LHCN-M2 (cell line): ENCODE data around the gene GABRE. TPM values are rescaled to one million over a fixed set of nuclear protein-coding genes. Genes with fewer than 3 reads are reported as not detected.

Experiments used
- DNase-seq: peaks from one replicate; pipeline ENCODE4 v3.0.0-alpha.2; 2012; ENCODE audit warnings: low read depth
- polyA plus RNA-seq: library from polyadenylated mRNA; unstranded; fragments of >200 nt; gene quantifications from one replicate; pipeline ENCODE4 v1.2.1, GENCODE V29; 2012; ENCODE audit warnings: missing spikeins
- total RNA-seq: library from RNA; depleted of rRNA; stranded (reverse); fragments of >200 nt; gene quantifications from 2 replicates; pipeline ENCODE4 v1.2.3, GENCODE V29; 2014; rRNA removed

GABRE gene, protein sequence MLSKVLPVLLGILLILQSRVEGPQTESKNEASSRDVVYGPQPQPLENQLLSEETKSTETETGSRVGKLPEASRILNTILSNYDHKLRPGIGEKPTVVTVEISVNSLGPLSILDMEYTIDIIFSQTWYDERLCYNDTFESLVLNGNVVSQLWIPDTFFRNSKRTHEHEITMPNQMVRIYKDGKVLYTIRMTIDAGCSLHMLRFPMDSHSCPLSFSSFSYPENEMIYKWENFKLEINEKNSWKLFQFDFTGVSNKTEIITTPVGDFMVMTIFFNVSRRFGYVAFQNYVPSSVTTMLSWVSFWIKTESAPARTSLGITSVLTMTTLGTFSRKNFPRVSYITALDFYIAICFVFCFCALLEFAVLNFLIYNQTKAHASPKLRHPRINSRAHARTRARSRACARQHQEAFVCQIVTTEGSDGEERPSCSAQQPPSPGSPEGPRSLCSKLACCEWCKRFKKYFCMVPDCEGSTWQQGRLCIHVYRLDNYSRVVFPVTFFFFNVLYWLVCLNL
- total RNA-seq, result 1.5 and 2.2 TPM in 2 replicates
- 0.18 TPM for polyA plus RNA-seq

DNA sequence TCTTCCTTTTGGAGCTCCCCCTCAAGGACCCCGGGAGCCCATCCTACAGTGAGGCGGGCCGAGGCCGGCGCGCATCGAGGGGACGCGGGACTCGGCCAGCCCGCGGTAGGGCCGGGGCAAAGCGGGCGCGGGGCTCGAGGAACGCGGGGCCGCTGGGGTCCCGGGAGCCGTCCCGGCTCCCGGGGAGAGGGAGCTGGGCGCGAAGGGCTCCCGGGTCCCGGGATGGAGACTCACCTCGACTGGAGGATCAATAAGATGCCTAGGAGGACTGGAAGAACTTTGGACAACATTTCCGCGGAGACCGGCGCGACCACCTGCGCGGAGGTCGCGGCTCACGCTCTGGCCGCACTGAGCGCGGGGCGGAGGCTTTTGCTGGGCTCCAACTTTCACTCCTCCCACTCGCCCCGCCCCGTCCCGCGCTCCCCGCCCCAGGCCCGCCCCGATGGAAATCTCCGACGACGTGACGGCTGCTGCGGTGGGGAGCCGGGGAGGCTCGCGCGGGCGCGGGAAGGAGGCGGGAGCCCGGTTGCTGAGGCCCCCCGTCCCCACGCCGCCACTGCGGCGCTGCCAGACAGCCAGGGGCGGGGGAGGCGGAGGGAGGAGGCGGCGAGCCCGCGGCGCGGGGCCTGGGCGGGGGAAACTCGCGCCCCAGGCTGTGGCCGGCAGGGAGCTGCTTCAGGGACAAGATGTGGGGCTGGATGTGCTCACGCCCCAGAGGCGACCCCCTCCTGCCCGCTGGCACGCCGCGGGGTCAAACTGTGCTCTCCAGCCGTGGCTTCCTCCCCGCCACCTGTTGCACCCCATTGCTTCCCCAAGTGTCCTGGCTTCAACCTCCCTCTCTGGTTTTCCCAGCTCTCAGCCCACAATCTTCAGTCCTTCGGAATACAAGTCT is at the start of gene GABRE:
GABRE (minus strand) TSS at position 341 of the 892 bp plus-strand sequence; CDS start at position 290, 51 bp downstream.
- DNase-seq, result no peak

DNA sequence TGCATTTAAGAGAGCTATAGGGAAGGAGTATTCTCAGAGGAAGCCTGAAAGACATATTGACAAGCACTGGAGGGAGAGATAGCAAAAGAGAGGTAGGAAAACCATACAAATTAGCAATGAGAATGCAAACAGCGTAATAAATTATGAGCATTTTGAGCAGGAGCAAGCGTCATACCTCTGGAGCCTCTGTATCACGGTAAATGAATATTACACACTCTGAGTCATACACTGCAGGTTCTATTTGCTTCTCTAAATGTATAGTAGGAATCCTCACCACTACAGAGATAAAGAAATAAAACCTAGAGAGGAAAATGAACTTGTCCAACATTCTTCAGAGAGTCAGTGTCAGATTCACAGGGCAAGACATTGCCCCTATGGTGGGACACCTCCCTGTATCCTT is 46.4 kb upstream of the GABRE start:
- no peak for DNase-seq

DNA sequence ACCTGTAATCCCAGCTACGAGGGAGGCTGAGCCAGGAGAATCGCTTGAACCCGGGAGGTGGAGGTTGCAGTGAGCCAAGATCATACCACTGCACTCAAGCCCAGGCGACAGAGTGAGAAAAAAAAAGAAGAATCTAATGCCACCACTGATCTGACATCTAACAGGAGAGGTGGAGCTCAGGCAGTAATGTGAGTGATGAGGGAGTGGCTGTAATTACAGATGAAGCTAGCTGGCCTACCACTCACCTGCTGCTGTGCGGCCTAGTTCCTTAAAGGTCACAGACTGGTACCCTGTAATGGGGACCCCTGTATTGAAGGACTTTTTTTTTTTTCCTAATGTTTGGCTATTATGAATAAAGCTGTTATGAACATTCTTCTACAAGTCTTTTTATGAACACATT is 25.3 kb upstream of the GABRE start:
- no peak for DNase-seq

DNA sequence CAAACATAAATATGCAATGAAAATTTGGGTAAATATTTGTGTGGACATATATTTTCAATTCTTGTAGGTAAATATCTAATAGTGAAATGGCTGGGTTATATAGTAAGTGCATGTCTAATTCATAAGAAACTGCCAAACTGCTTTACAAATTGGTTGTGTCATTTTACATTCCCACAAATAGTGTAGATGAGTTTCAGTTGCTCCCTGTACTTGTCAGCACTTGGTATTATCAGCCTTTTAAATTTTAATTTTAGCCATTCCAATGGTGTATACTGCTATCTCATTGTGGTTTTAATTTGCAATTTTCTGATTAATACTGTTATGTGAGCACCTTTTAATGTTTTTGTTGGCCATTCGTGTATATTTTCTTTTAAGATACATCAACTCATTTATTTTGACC is 23.1 kb upstream of the GABRE start:
- no peak for DNase-seq

DNA sequence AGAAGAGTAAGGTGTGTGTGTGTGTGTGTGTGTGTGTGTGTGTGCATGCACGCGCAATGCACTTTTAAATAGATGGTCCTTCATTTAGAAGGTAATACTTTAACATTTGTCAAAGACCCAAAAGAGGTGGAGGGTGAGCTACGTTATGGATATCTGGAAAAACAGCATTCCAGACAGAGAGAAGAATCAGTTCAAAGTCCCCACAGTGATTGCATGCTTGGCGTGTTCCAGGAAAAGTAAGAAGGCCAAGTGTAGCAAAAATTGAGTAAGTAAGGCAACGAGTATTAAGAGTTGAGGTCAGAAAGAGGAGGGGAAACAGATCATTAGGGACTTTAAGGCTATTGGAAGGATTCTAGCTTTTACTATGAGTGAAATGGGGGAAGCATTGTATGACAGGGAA is 21.9 kb upstream of the GABRE start:
- no peak for DNase-seq

DNA sequence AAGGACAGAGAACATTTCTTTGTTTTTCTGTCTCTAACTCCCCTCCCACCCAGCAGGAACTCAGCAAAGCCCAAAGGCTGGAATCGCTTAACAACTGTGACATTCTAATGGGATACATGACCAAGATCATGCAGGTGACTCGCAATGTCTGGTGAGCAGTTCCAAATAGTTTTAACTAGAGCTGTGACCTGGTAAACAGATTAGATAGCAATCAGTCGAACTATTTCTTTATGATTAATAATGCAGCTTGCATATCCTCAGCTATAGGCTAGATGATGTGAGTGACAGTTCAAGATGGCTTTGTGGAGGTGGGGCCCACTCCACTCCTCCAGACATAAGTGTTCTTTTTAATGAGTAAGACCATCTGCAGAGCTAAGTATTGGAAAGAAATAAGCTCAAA is 20.0 kb upstream of the GABRE start:
- no peak for DNase-seq

DNA sequence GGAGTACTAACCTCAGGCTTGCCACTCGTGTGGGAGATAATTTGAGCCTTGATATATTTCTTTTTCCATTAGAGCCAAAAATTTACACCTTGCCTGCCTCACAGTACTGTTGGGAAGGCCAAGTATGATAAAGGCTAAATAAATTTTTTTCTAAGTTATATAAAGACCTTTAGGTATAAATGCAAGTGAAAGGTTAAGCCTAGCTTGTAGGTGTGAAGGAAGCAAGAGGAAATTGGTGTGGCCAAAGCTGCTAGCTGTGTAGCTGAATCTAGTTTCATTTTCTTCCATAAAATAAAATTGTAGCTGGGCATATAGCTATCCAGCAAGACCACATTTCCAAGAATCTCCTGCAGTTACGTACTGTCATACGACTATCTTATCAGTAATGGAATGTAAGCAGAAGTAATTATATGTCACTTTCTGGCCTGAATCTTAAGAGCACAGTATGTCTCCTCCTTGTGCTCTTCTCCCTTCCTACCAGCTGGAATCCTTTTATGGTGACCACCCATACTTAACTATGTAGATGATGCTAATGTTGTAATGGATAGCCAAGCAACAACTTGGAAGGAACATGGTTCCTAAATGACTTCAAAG is 14.3 kb upstream of the GABRE start:
- no peak for DNase-seq

DNA sequence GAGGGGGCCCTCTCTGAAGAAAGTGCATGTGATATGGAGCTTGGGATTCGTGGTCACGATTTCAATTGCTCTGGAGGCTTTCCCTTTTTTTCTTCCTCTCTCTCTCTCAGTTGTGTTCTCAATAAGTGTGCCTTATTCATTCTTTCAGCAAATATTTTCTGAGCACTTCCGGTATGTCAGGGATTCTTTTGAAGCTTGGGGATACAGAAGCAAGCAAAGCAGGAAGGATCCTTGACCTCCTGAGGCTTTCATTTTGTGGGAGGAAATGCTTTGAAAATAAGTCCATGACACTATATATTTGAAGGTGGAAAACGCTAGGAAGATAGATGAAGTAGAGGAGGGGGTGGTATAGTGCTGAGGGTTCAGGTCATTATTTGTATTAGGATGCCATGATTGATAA is 12.6 kb upstream of the GABRE start:
- no peak for DNase-seq

DNA sequence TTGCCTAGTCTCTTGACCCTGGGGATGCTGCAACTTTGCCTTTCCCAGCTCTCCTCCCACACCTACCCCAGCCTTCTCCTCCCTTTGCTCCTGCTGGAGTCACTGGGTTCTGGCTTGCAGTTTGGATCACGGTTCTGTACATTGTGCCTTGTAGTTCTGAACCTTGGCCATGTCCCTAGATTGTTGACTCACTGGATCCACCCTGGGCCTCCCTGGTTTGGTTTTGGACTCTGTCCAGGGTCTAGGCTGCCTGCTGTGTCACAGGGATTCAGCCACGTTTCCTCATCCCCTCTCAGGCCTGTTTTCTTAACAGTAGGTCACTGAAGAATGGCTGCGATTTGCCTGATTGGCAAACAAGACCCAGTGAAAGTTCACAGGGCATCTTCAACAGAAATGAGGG is 11.5 kb upstream of the GABRE start:
- DNase-seq, result peak; percentile 56

DNA sequence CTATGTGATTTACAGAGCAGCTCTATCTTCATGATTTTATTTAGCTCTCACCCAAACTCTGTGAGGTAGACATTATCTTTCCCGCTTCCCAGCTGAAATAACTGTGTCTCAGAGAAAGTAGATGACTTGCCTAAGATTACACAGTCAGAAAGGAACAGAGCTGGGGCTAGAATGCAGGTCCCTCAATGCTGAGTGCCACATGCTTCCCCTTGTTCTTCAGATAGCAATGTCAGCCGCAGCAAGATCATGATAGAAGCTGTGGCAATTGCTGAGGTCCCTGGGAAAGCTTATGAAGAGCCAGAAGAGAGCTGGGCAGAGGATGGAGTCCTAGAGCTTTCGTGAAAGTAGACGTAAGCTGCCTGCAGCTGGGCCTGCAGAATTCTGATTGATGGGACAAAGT is 11.1 kb upstream of the GABRE start:
- DNase-seq, result no peak

DNA sequence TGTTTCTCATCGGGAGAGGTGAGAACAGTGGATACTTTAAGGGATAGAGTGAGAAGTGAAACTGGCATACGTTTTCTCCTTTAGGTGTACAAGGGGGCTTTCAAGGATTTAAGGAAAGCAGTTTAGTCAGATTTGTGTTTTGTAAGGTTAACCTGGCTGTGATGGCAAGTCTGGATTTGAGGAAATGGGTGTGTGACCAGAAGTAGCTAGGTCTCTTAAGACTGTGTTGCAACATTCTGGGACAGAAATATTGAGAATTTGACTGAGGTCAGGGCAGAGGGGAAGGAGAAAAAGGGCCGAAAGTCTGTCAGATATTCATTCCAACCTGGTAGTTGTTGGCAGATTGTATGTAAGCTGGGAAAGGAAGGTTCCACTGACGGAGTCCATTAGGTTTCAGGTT is 10.4 kb upstream of the GABRE start:
- no peak for DNase-seq

DNA sequence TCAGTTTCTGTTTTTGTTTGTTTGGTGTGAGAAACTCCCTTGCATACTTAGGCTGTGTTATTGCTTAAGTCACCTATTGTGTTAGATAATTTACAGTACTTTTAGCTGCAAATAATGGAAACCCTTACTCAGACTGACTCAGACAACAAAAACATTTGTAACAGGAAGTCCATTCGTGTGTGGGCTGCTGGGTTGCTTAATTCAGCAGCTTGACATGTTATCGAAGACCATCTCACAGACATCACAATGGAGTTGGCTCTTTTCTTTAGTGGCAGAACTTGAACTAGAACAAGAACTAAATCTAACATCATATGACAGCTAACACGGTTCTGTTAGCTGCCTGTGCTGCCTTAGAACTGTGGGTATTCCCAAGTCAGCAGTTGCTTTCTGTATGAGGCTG is 9.9 kb upstream of the GABRE start:
- peak; percentile 78 for DNase-seq

DNA sequence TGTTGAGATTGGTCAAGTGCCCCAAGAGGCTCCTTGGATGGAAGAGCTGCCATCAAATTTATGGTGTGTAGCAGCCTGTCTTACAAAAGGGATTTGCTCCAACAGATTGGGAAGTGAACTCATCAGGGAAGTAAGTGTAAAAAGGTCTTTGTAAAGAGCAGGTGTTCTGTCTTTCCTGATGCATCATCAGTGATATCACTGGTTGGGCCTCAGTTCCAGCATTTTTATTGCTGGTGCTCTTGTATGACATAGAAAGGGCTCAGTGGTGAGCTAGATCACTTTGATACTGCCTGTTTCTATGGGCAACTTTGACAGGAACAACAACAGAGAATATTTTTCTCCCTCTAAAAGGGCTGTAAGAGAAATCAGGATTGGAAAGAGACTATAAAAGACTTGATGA is 8.7 kb upstream of the GABRE start:
- no peak for DNase-seq

DNA sequence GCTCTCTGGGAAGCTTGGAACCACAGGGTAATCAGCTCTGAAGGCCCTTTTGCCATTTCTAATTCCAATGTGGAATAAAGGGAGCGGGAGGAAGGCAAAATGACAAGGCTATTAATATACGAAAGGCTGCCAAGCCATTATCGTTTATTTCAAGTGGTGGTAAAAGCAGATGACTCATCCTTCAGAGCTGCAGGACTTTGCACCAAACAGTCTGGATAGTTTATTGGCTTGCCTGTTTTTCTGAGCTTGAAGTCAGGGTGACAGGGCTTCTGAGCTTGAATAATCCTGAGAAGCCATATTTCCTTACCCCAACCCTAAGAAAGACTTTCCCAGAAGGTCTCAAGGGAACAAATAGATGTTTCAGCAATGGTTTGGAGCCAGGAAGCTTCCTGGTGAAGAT is 7.7 kb upstream of the GABRE start:
- DNase-seq, result peak; percentile 64

DNA sequence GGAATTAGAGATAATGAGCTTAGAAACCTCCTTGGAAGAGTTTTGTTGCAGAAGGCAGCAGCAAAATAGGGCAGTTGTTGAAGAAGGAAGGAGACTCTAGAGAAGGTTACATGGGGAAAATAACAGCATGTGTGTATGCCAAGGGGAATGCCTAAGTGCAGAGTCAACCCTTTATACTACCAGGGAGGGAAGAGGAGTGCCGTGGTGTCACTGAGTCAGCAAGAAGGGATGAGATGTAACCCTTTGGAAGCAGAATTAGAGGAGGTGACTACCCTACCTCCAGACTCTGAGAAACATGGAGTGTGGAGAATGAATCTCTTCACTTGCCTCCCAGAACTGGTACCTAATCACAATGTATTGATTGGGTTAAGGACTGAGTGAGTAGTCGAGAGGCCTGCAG is 6.7 kb upstream of the GABRE start:
- peak; percentile 28 for DNase-seq

DNA sequence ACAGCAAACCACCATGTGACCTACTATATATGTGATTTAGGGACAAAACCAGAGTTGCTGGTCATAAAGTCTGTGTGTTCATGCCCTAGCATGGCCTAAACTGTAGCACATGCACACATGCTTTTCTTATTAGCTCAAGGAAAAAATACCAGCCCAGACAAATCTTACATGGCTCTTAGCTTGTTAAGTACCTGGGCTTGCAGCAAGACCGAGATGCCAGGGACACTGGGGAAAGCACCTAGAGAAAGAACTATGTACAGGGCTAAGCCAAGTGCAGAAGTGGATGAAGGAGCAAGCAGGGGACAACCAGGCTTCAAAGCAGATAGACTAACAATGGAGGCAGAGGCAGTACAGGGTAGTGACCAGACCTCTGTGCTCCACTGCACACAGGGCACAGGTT is 3.4 kb upstream of the GABRE start:
- DNase-seq, result no peak

DNA sequence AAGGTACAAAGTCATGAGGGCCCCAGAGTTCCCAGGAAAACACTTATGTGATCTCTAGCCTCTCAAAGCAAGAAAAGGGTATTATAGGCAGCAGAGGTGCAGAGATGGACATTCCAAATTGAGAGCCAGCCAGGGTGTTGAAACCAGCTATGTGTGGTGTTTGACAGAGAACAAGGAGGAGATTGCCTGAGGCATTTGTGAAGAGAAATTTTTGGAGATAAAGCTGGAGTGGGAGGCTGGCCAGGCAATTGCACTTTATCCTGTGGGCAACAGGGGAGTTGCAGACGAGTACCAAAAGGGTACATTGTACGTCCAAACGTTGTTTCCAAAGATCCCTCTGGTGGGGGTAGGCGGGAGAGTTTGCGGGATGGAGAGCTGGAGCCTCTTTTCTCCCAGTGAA is 2.5 kb upstream of the GABRE start:
- no peak for DNase-seq

DNA sequence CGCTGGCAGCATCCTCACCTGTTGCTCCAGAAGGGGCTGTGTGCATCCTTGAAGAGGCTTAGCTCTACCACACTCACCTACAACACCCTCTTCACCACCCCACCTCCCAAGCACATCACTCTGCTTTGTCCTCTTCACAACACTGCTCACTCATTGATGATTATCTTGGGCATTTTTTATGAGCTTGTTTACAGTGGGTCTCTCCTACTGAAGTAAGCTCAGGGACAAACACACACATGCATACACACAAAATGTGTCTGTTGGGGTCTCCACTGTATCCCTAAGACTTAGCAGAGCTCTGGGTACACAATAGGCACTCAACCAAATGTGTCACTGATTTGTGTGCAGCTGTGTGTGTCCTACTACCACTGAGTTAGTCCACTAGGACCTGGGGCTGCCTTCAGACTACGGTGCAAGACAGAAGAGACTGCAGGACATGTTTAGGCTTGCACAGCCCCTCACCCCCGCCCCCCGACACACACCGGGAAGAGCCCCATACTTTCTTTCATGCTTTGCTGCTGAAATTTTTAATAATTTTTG is 1.3 kb upstream of the GABRE start:
- no peak for DNase-seq

DNA sequence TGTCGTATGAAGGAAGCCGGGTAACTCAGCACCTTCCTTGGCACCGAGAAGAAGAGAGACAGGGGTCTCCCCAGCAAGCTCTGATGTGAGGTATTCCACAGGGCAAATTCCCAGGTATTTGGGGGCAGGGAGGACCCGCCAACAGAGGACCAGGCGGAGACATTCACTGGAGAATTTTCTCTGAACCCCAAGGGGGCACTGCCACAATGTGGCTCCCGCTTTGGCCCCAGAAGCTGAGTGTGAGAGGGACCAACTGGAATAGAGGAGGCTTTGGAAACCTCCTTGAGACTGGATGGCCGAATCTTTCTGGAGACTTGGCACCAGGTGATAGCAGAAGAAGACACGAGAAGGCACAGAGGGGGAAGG is 735 bp upstream of the GABRE start:
- no peak for DNase-seq

DNA sequence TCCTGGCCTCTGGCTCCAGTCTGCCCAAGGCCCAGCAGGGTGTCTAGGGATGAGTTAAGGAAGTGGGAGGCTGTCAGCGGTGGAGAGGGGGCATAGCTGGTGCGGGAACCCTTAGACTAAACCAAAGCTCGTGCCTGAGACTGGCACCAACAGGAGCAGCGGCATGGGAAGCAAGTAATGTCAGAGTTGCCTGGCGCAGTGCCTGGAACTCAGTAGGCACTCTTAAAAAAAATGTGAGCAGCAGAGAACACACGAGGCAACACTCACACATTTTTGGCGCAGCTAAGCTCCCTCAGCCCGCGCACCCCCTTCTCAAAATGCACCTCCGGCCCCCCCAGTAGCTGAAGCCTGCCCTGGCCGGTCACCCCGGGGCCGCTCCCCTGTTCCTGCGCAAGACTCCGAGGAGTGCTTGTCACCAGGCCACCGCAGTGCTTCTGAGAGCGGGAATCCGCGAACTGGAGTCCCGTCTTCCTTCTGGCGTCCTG is 583 bp downstream of the GABRE start:
- DNase-seq, result peak; percentile 41

DNA sequence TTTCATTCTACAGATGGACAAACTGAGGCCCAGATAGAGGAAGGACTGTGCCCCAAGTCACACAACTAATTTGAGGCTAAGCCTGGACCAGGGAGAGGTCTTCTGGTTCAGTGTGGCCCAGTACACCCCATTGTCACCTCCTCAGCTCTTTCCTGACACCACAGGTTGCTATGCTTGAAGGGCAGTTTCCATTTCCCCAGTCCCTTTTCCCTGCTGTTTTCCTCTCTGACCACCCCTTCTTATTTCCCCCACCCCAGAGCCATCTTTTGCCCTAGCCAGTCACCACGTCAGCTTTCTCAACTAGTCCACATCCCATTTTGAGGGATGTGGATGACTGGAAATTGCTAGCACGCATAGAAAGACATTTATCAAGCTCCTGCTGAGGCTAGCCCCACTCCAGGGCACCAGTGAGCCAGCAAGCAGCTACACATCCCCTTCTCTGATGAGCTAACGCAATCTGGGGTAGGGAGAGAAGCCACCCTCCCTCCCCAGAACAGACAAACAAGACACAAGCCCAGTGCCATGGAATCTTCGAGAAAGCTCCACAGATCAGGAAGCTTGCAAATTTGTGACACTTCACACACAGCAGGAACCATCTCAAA is 1.3 kb downstream of the GABRE start:
- DNase-seq, result no peak
